Measurements from ENCODE around the gene SSBP4.
"Not testable (repeated sequence)": the region's sequence is repeated elsewhere in the genome, so short reads cannot be mapped to it uniquely, and the experiment has no call there.

The SSBP4 gene

DNA sequence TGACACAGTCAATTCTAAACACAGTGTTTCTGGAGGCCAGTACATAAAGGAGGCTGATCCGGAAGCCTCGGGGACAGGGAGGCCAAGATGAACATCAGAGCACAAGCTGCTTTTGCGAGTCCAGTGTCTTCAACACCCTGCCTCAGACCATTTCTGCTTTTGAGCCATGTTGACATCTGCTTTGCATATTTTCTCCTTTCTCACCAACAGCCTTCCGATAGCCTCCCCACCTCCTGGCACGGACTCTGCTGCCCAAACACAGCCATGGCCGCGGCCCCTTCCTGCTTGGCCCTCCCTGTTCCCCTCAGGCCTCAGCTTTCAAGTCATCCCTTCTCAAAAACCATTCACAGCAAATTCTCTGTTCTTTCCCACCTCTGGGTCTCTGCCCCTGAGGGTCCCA is 25.4 kb upstream of the SSBP4 start:
- DNase-seq (ENCODE audit: low spot score), result no peak

DNA sequence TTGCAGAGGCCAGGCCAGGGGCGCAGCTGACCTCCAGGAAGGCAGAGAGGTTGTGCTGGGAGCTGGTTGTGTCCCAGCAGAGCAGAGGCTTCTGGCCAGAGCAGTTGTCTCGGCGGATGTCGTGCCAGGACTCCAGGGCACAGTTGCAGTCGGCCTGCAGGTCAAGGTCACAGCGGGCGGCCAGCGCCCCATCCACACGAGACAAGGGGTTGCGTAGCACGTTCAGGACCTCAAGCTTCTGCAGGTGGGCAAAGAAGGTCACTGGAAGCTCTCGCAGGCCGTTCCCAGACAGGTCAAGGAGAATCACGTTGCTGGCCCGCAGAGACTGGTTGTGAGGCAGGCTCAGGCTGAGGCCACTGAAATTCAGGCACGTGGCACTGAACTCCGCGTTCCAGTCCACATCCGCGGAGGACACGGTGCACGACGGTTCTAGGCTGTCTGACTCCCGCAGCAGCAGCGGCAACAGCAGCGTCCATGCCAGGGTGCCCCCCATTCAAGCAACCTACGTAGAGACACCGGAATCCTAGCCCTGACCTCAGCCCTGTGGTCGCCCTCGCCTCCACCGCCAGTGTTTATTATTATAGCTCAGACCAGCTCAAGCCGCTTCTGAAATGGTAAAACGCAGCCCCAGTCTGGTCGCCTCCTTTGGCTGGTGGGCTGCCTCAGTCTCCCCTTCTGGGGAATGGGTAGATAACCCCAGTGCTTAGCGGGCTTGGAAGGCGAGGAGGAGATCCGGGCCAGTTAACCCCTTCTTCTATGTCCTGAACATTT is 22.5 kb upstream of the SSBP4 start:
- DNase-seq (ENCODE audit: low spot score), result no peak

DNA sequence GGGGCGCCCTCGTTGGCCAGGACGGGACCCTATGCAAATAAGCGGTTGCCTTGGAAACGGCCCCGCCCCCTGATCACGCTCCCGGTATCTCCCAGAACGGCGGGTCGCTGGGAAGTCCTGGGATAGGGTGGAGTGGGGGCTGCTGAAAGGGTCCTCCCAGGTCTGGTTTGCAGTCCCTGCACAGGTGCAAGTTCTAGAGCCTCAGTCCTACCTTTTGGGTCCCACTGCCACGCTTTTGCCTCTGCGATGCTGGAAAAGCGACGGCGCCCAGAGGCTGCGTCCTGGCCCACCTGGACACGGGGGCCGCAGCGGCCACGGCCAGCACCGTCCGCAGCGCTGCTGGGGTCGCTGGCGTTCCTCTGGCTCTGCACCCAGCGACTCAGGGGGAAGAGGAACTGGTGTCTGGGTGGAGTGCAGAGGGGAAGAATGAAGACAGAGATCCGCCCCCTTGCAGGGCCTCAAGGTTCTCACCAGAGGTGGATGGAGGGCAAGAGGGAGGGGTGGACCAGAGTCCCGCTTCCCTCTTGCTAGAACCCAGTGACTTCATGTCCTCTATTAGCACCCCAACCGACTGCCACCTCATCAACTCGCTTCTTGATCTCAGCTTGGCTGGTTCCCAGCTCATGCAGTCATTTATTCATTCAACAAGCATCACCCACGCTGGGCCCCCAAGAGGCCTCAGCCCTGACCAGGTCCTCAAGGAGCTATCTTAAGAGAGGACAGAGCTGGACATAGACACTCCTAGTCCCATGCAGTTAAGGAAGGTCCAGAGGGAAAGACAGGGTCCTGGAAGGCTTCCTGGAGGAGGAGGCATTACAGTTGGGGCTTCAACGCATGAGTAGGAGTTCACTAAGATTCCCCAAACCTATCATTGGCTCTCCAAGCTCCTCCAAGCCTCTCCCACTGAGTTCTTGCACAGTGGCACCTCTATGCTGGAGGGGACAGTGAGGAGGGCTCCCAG is 21.7 kb upstream of the SSBP4 start, which contains the start of gene LRRC25:
LRRC25 (minus strand) TSS at position 381 of the 961 bp plus-strand sequence. CDS start 659 bp downstream, outside the sequence.
- DNase-seq (ENCODE audit: low spot score), result peak; percentile 74

DNA sequence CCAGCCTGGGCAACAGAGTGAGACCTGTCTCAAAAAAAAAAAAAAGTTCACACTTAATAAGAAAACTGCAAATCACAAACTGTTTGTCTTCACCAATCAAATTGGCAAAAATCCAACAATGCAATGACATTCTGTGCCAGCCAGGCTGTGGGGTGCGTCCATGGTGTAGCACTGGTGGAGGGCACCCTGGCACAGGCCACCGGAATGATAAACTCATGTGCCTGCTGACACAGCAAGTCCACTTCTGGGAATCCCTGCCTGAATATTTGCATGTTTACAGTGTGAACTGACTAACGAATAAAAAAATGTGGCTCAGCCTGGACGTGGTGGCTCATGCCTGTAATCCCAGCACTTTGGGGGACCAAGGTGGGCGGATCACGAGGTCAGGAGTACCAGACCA is 20.2 kb upstream of the SSBP4 start:
- no peak for DNase-seq (ENCODE audit: low spot score)

DNA sequence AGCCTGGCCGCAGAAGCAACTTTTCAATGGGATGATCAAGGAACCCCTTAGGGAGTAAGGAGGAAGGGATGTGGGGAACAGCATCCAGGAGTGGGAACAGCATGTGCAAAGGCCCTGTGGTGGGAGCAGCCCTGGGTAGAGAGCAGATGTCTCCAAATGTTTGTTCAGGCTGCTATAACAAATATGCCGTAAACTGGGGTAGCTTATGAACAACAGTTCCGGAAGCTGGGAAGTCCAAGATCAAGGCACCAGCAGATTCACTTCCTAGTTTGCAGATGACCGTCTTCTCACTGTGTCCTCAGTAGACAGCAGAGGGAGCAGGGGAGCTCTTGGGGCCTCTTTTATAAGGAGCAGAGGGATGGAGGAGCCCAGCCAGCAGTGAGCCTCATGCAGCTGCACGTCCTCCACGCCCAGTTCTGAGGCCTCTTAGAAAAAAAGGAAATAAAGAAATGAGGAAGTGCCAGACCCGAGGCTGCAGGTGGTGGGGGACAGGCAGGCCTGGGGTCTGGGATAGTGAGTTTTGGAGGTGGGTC is 17.6 kb upstream of the SSBP4 start:
- peak; percentile 98 for DNase-seq (ENCODE audit: low spot score)

DNA sequence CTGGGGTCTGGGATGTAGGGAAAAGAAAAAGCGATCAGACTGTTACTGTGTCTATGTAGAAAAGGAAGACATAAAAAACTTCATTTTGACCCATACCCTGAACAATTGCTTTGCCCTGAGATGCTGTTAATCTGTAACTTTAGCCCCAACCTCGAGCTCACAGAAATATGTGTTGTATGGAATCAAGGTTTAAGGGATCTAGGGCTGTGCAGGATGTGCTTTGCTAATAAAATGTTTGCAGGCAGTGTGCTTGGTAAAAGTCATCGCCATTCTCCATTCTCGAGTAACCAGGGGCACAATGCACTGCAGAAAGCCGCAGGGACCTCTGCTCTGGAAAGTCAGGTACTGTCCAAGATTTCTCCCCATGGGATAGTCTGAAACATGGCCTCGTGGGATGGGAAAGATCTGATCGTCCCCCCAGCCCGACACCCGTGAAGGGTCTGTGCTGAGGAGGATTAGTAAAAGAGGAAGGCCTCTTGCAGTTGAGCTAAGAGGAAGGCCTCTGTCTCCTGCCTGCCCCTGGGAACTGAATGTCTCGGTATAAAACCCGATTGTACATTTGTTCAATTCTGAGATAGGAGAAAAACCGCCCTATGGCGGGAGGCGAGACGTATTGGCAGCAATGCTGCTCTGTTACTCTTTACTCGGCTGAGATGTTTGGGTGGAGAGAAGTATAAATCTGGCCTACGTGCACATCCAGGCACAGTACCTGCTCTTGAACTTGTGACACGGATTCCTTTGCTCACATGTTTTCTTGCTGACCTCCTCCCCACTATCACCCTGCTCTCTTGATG is 16.5 kb upstream of the SSBP4 start:
- DNase-seq (ENCODE audit: low spot score), result not testable (repeated sequence)

DNA sequence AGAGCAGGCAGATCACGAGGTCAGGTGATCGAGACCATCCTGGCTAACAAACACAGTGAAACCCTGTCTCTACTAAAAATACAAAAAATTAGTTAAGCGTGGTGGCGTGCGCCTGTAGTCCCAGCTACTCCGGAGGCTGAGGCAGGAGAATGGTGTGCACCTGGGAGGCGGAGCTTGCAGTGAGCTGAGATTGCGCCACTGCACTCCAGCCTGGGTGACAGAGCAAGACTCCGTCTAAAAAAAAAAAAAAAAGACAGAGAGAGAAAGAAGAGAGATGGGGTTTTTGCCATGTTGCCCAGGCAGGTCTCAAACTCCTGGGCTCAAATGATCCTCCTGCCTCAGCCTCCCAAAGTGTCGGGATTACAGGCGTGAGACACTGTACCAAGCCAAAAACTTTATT is 13.4 kb upstream of the SSBP4 start:
- not testable (repeated sequence) for DNase-seq (ENCODE audit: low spot score)

DNA sequence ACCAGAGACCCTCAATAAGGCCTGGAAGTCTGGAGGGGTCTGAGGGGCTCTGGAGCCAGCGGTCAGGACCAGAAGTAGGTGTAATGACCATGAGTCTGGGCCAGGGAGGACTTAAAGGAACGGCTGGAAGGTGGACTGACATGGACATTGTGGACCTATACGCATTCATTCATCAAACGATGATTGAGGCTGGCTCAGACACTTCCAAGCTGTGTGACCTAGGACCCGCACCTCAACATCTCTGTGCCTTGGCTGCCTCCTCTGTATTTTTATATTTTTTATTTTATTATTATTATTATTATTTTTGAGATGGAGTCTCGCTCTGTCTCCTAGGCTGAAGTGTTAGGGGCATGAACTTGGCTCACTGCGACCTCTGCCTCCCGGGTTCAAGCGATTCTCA is 12.4 kb upstream of the SSBP4 start:
- no peak for DNase-seq (ENCODE audit: low spot score)

DNA sequence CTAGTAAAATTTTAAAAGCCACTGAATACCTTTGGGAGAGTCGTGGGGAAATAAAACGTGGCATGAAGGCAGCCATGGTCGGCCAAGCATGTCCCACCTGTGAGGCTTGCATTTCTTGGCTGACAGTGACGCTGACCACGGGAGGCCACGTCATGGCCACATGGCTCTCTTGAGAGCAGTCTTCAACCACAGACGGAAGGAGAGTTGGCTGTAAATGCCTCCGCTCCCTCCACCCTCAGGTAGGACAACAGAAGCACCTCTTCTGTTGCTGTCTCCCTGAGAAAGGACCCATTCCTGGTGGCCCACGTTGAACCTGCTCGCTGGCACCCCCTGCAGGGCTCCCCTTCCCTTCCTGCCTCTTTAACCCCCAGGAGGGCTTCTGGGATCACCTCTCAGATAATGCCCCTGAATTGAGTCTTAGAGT is 11.1 kb upstream of the SSBP4 start:
- DNase-seq (ENCODE audit: low spot score), result peak; percentile 92

DNA sequence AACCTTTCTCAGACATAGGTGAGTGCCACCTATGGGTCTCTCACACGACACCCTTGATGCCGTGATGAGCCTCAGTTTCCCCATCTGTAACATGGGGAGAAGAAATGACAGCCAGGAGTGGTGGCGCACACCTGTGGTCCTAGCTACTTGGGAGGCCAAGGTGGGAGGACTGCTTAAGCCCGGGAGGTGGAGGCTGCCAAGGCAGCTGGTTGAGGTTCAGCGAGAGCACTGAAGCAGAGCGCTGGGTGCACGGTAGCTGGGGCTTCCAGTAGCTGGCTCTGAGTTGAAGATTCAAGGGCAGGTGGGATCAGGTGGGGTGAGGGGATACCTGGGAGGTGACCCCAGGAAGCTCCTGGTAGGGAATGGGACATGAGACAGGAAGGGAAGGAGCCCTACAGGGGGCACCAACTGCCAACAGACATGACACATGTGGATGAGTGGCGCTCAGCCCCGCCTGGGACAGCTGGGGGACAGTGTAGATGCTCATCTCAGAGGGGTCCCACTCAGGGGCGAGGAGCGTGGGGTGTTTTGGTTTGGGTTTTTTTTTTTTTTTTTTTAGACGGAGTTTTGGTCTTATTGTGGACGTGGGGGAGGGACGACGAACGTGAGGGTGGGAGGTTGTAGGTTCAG is 6.5 kb upstream of the SSBP4 start:
- DNase-seq (ENCODE audit: low spot score), result no peak

DNA sequence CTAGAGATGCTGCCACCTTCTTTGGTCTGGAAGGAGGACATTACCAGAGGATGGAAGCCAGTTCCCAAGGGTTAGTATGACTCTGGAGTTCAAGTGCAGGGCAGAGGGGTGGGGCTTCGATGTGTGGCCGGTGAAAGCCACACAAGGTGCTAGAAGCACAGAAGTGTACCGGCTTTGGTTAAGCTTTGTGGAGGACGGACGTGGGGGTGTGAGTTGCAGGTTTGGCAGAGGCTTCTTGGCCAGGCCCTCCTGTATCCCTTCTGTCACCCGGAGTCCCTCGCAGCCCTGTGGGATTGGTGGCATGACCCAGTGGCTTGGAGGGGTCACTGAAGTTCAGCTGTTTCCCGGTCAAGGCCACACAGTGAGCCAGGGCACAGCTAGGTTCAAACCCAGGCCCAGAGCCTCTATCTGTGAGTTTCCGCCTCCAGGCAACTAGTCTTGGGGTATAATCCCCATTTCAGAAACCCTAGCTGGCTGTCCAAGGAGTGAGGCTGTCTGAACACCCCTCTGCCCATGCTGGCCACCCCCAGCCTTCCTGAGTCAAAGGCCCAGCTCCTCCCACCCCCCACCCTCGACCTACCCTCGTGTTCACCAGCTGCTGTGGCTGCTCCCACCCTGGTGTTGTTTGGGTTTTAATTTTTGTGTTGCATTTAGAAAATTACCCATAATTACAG is 4.6 kb upstream of the SSBP4 start:
- no peak for DNase-seq (ENCODE audit: low spot score)

DNA sequence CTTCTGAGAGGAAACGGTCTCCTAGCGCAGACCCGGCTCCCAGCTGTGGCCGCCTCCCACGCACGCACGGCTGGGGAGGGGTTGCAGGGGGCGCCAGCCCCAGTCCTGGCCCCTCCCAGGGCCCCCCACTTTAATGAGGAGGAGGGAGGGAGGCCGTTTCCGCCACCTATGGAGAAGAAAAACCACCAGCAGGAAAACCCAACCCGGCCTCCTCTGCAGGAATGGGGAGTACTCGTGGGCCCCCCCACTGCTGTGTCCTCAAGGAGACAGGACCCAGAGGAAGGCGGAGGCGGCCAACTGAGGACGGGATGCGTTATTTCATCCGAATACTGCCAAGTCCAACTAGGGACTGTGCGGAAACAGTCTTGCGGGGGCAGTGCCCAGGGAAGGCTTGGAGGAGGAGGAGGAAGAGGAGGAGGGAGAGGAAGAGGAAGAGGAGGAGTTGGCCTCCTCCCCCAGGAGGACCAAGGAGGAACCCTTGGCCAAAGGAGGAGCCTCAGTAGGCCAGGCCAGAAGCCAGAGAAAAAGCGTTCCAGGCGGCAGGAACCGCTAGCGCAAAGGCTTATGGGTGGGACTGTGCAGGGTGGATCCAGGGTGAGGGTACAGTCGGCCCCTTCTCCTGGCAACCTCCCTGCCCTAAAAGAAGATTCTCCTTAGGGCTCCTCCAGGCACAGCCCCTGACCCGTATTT is 3.9 kb upstream of the SSBP4 start:
- no peak for DNase-seq (ENCODE audit: low spot score)

DNA sequence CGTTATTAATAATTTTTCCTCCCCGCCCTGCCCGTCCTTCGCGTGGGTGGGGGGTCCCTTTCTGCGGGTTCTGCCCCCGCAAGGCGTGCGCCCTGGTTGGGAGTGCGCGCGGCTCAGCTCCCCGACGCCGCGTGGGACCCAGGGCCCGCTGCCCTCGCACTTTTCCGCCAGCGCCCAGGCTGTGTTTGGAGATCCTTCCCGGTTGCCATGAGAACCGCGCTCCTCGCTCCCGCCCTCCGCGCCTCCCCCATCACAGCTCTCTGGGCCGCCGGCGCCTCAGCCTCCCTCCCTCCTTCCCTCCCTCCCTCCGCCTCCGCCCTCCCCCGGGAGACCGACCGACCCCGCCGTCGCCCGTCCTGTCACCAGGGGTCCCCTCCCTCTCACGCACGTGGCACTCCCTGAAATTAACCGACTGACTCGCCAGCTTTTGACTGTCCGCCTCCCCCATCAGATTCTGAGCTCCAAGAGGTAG is 2.4 kb upstream of the SSBP4 start:
- DNase-seq (ENCODE audit: low spot score), result no peak

DNA sequence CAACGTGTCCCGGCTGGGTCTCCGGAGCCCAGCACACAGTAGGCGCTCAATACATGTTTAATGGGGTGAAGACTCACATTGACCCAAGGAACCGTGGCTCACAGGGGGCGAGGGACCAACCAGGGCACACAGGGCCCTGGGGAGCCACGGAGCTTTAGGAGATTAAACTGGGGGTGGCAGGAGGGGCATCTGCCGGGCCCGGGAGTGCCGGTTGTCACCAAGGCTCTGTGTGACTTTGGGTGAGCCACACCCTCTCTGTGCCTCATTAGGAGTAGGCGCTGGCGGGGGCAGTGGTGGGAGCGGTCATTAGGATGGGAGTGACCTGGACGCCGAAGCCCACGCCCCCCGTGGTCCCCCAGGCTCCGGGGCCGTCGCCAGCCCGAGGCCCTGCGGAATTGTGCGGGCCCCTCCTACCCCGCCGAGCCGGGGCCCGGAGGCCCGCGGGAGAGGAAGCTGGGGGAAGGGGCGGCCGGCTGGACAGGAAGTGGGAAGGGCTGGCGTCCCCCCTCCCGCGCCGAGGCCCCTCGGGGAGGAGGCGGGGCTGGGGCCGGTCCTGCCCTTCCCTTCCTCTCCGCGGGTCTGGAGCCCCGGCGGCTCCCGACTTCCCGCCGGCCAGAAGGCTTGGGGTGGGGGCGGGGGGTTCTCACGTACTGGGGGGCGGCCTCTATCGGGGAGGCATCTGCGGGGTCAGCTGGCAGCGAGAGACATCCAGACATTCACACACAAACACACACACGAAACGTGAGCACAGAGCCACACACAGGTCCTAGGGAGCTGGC is 1.8 kb upstream of the SSBP4 start:
- no peak for DNase-seq (ENCODE audit: low spot score)

DNA sequence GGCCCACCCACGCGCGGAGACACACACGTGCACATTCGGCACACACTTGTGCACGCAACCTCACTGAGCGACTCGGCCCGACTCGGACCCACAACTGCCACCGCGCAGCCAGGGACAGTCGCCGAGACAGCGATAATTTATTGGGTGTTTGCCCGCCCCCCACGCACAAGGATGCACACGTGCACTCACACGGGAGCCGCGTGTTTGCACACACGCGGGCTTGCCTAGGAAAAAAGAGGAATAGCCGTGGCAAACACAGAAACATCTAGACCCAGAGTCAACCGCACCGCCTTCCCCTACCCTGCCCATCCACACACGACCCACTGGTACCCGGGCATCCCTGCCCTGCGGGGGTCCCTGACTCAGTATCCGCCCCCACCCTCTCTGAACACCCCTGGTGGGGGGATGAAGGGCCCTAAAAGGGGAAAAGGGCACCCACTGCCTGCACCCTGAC is 1.1 kb upstream of the SSBP4 start:
- DNase-seq (ENCODE audit: low spot score), result no peak

DNA sequence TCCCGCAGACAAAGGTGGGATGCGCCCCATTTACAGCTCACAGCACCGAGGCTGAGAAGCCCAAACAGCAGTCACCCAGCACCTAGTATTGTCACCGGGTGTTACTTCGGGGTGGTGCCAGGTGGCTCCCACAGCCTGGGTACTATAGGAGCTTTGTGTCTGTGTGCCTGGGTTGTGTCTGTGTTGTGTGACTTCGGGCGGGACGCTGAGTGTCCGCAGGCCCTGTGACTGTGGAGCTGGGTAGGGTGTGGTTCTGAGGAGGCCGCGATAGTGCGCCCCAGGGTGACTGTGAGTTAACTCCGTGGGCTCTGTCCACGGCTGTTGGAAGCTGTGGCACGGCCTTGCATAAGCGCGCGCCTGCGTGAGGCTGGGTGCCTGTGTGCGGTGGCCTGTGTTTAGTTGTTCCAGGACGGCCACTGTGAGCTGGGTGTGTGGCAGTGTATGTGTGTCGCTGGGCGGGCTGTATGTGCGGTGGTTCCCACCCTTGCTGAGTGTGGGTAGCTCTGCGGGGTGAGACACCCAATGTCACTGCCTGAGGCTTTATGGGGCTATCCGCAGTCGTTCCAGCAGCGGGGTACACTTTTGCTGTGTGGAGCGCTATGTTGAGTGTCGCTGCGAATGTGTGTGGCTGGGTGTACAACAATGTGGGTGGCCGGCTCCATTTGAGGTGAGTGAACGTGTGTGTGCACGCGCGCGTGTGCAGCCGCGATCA is 559 bp upstream of the SSBP4 start:
- no peak for DNase-seq (ENCODE audit: low spot score)

DNA sequence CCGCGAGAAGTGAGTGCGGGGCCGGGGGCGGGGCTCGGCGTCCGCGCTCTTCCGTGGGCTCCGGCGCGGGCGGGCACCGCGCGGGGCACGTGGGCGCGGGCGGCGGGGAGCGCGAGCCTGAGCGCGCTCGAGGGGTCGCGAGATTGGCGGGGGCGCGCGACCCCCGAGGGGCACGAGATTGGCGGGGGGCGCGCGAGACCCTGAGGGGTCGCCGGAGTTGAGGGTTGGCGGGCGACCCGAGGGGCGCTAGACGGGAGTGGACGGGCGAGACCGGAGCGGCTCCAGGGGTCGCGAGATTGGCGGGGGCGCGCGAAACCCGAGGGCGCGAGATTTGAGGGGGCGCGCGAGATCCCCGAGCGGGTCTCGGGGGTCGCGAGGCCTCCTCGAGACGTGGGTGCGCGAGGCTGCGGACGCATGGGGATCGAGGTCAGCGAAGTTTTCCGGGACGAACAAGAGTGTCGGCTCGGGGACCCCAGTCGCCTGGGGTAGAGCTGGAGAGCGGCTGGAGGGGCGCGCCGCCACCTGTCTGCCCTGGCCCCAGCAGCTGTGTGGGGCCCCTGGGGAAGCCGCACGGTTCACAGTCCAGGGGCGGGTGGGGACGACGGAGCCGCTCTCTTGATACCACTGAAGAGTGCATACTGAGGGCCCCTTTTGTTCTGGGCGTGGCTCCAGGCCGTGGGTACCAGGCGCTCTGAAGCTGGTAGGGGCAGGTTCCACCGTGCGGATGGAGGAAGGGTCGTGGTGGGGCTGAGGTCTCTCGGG is 682 bp downstream of the SSBP4 start:
- peak; percentile 83 for DNase-seq (ENCODE audit: low spot score)

DNA sequence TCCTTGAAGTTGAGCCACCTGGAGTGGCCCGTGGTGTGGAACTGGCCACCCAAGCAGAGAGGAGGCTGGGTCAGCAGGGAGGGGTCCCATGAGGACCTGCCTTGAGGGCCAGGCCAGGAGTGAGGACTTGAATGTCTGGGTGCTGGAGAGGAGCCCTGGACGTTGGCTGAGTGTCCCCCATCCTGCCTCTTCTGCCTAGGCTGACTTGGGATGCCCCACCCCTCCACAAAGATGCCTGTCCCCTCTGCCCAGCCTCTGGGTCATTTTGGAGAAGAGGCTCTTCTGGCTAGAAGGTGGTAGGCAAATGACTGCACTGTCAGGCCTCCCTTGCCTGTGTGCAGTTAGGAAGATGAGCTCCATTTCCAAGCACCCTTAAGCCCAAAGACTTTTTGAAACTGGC is 1.7 kb downstream of the SSBP4 start:
- DNase-seq (ENCODE audit: low spot score), result no peak
